NK-92 (cell line): ENCODE data around the gene TXLNG.
"Not testable (repeated sequence)": the region's sequence is repeated elsewhere in the genome, so short reads cannot be mapped to it uniquely, and the experiment has no call there.

Experiments
- DNase-seq: peaks from one replicate; lab custom pipeline; 2025; ENCODE audit not compliant: unreplicated experiment; lab: John Stamatoyannopoulos, UW

TXLNG gene

DNA sequence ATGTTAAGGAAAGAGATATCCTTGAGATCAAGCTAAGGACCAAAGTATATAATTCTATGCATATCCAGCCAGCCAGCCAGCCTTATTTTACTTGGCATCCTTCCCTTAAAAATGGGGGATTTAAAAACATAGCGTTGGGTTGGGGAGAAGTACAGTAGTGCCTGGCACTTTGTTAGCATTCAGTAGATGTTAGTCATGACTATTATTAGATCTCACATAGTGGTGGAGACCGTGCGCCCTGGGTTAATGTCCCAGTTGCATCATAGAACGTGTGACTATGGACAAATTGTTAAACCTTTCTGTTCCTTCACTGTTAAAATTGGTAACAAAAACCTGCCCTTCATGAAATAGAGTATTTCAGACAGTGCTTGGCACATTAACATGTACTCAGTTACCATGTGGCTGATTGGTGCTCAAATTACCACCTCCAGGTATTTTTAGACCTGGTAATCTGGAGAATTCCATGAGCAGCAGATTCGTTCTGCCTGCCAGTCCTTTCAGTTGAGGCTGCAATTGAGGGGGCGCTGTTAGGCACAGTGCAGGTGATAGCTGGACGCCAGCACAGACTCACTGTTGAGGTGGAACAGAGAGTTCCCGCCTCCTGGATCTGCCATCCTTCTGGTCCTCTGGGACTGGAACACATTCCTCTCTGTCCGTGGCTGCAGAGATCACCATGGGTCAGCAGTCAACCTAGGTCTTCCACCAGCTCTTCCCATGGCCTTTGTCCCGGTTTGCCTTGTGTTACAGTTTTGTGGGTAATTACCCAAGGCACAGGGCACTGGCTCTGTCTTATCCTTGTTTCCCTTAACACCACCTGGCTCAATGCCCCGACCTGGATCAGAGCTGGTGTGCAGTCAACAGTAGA is 52.2 kb downstream of the TXLNG start:
- DNase-seq = no peak

DNA sequence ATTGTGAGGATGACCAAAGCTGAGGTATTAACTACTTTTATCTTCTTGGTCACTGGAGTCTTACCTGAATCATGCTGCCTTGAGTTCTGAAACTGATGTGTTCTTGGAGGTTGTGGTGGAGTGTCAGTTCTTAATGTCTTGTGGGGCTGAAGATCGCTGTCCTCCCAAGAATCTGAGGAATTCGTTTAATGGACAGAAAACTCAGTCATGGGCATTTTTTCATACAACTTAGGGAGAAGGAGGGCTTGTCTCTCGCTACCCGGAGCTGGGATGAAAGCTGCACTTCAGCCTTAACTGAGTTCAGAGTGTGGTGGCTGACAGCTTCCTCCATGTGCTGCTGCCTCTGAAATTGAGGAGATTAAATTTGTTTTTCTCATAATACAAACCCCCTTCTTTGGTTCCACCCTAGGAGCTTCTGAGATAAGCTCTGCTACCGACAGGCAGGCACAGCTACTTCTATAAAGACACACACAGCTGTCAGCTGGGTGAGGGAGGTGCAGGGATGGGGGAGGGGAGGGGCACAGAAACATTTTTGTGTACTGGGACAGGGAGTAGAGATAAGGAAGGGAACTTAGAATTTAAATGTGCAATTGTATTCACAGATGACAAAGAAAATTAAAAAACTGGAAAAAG is 53.1 kb downstream of the TXLNG start:
- no peak for DNase-seq

DNA sequence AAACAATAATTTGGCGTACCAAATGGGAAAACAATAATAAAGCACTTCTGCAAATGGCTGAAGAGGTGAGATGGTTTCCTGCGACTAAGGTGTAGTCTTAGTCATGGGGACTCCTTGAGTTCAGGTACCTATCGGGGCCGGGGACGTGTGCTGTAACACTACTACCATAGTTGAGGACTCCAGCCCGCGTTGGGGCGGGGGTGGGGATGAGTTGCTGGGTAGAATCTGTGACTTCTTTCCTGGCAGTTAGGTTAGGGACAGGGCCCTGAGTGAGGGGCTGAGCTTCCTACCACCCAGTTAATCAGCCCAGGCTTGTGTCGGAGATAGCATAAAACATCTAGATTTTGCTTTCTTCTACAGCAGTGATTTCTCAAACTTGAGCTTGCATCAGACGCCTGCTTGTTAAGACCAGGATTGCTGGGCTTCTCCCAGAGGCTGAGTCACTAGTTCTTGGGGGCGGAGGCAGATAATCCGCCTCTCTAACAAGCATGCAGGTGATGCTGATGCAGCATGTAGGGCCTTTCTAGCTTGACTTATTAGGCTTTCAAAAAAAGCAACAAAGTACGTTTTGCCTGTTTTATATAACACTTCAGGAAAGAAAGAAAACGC is 53.7 kb downstream of the TXLNG start:
- DNase-seq = no peak

DNA sequence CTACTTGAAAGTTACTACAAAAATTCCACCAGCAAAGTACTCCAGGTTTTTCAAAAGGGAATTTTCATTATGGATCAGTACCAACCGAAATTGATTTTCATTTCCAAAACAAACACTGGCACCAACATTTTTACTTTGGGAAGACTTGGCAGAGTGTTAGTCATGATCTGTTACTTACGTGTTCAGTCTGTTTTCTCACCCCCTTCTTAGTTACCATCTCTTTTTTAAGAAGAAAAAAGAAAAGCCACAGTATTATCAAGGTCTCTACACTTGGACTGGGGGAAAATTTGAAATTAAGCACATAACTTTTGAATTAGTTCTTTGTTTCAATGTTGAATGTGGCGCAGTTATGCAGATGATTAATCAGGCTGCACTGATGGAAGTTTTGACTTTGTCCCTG is 56.4 kb downstream of the TXLNG start:
- no peak for DNase-seq

DNA sequence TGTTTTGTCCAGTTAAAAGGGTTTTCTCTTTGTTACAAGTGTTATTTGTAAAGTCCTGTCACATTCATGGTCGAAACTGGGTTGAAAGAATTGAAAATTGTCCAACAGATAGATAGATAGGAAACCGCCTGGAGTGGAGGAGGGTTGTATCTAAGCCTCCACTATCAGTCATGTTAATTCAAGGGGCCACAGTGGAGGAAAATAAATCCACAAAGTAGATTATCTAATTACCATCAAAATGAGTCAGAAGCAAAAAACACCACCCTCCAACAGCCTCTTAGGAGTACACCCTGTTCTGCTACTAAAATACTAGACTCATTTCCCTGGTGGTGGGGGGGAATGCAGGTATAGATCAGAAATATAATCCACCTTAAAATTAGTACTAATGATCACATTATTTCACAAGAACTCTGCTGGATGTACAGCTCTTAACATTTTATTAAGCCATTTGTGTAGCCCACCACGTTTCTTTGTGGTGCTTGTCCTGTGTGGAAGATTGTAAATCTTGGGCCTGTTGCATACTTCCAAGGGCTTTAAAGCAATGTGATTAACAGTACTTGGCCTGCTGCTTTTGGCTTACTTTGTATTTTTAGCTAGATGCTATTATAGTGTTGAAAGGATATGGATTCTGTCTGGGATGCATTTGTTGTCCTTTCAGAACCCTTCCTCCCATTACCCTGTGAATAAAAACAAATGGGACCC is 57.1 kb downstream of the TXLNG start:
- no peak for DNase-seq

DNA sequence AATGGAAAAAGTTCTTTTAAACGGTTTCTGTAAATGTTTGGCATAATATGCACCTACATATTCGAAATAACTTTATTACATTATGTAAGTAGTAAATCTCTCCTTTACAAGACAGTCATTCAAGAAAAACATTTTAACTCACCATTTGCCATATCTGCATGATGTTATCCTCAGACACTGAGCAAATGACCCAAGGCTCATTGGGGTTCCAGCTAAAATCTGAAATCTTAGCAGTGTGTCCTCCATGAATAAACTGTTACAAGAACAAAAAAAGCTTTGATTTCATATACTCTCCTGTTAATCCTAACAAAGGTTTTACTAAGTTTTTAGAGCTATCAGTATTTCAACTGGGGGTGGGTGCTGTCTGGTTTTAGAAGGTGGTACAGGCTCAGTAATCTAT is 59.4 kb downstream of the TXLNG start:
- DNase-seq = no peak

DNA sequence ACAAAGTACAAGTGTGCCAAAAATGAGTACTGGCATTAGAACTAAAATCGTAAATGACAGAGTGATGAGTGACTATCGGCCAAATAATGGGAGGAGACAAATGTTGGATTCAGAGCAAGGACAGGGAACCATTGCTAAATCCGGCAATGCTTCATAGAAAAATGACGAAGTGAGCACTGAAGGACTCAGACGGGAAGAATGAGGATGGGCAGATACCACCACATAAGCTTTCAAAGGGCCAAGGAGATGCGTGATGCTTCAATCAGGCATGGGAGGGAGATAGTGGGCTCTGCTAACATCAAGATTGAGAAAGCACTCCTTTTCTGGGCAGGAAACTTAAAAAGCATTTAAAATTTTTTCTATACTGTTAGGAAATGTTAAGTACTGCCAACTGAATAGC is 62.3 kb downstream of the TXLNG start:
- DNase-seq = no peak

DNA sequence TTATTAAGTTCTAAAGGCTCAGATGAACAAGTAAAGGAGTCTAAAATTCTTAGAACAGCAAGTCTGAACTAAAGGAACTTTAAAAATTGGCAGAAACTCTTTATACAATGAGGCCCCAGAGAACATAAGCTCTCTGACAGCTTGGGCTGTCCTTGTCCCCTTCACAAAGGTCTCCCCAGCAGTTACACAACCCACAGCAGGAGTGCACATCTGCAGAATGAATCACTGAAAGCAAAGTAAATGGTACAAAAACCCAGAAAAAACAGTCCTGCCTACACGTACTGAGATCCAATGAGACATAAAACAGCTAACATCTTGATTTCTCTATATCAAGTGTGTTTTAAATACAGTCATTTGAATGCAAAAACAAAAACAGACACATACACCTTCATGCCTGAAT is 65.2 kb downstream of the TXLNG start:
- no peak for DNase-seq

DNA sequence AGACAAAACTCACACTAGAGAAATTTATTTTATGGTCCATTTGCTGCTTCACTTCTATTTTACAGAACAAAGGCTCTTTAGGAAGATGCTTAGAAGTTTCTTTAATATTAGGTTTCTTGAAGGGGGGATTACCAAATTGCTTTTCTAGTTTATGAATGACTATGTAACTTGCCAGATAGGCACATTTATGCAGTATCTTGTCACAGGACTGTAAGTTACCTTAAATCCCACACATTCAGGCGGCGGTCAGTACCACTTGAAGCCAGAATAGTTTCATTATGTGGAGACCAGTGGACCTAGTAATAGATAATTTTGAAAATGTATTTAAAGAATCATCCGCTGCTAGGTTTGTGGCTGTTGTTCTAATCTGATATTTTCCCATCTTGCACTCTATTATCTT is 65.6 kb downstream of the TXLNG start:
- DNase-seq = no peak

DNA sequence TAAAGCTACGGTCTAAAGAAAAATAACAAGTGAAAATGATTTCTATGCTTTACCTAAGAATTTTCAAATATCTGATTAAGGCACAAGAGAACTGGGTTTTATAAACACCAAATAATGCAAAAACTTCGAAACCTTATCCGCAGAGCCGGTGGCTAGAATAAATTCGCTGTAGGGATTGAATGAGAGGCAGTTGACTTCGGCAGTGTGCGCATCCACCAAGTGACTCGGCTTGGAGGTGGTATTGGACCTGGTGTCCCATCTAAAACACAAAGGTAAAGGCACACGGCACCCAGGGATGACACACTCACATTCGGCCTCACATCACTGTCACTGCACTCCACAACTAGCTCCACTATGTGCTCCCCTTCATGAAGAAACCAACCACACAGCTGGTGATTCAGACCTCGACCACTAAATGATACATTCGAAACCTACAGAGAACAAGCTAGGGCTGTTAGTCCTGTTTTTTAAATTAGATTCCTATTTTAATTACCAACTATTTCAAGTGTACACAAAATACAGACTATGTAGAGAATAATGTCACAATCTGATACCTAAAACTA is 66.4 kb downstream of the TXLNG start:
- DNase-seq = no peak

DNA sequence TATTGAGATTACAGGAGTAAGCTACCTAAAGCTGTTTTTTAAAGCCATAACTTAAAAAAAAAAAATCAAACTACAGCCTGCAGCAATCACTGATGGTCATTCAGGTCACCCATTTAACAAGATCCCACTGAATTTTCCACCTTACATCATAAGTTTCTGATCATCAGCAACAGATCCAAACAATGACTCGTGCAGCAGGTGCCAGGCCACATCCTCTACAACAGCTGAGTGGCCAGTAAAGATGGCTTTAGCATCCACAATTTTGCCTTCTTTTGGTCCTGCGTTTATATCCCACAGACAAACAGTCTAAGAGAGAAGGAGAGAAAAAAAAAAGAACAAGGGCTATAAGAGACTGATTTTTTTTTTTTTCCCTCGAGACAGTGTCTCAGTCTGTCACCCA is 67.3 kb downstream of the TXLNG start:
- DNase-seq = no peak

DNA sequence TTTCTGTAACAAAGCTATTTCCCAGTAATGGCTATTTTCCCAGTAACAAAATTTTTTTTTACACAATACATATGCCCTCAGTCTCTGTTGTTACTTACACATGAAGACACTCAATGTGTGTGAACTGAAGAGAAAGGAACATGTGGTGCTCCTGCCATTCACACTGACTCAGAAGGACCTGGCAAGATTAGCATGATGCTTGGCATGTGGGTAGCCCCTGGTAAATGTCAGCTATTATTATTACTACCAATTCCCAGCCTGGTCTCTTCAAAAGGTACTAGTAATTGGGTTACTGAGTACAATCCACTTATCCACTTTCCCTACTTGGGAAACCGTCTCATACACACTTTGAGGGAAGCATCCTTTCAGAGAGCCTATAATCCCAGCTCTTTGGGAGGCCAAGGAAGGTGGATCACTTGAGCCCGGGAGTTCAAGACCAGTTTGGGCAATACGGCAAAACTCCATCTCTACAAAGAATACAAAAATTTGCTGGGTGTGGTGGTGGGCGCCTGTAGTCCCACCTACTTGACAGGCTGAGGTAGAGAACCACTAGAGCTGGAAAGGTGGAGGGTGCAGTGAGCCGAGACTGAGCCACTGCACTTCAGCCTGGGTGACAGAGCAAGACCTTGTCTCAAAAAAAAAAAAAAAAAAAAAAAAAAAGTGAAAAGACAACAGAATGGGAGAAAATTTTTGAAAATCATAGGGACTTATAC is 69.3 kb downstream of the TXLNG start:
- DNase-seq = no peak

DNA sequence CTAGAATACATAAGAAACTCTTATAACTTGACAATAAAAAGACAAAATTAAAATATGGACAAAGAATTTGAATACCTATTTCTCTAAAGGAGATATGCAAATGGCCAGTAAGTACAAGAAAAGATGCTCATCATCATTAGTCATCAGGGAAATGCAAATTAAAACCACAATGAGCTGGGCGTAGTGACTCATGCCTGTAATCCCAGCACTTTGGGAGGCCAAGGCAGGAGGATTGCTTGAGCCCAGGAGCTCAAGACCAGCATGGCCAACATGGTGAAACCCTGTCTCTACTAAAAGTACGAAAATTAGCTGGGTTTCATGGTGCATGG is 69.8 kb downstream of the TXLNG start:
- DNase-seq = not testable (repeated sequence)

DNA sequence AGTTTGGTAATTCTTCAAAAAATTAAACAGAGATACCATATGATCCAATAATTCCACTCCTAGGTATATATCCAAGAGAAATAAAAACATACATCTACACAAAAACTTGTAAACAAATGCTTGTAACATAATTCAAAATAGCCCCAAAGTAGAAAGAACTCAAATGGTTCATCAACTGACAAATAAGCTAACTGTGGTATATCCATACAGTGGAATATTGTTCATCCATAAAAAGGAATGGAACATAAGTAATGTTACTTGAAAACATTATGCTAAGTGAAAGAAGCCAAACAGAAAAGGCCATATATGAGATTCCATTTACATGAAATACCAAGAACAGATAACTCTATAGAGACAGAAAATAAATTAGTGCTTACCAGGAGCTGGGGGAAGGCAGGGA is 70.5 kb downstream of the TXLNG start:
- DNase-seq = no peak

DNA sequence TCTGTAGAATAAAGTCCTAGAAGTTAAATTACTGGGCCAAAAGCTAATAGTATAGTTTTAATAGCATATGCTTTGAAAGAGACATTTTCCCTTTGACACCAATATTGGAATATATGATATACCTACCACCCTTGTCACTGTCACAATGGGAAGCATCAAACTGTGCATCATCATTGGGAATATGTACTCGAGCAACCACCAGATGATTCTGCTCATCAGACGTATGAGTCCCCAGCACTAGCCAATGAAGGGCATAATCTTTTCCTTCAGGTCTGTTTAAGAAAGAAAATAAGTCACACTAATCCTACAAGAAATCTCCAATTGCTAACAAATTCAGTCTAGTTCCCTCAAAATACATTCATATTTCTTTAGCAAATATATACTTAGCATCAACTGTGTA is 76.6 kb downstream of the TXLNG start:
- DNase-seq = no peak

DNA sequence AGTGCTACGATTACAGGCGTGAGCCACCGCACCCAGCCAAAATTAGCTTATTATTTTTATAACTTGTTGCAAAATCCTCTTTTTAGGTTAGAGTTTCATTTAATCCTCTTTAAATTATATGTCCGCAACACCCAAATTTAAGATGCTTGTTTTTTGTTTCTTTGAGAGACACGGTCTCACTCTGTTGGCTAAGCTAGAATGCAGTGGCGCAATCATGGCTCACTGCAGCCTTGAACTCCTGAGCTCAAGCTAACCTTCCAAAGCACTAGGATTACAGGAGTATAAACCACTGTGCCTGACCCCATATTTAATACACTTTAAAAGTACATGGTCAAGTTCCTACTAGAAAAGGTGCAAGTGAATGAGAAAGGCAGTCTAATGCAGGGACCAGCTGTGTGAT is 81.7 kb downstream of the TXLNG start:
- DNase-seq = no peak

DNA sequence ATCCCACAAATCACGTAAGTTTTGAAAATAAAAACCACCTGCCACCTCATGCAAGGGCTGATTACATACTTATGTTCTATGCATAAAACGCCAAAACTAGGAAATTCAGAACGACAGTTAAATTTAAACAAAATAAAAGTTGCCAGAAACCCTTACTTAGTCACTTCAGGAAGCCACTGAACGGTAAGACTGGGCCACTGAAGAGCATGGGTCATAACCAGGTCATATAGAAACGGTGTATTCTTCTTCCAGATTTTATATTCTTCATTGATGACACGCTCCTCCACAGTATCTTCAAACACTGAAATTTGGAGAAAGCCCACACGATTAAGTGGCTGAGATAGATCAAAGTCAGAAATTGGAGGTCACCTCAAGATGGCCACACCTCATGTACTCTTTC is 82.7 kb downstream of the TXLNG start:
- DNase-seq = no peak

DNA sequence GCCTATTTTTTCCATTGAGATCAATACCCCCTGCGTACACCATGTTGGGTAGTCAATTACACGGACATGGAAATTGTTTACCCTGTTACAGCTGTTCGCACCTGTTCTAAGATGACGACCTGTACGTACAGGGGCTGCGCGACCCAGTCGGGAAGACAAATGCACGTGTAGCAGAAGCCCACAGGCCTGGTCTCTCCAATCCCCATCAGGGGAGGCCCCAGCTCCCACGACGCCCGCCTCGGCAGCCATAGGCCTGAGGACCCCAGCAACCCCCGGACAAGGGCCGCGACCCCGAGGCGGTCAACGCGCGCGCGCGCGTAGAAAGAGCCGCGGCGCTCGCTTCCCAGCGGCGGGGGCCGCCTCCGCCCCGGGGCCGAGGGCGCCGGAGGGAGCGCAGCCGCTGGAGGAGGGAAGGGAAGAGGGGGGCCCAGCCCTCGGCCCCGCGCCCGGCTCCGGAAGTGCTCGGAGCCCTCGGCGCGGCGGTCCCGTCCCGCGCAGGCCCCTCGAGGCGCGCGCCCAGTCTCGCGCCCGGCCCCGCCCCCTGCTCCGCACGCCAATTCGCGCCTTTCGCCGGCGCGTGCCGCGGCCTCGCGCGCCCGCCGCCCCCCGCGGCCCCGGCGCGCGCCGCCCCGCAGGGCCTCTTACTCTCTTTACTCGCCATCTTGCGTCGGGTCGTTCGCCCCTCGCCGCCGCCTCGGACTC is 83.3 kb downstream of the TXLNG start:
- DNase-seq = no peak

DNA sequence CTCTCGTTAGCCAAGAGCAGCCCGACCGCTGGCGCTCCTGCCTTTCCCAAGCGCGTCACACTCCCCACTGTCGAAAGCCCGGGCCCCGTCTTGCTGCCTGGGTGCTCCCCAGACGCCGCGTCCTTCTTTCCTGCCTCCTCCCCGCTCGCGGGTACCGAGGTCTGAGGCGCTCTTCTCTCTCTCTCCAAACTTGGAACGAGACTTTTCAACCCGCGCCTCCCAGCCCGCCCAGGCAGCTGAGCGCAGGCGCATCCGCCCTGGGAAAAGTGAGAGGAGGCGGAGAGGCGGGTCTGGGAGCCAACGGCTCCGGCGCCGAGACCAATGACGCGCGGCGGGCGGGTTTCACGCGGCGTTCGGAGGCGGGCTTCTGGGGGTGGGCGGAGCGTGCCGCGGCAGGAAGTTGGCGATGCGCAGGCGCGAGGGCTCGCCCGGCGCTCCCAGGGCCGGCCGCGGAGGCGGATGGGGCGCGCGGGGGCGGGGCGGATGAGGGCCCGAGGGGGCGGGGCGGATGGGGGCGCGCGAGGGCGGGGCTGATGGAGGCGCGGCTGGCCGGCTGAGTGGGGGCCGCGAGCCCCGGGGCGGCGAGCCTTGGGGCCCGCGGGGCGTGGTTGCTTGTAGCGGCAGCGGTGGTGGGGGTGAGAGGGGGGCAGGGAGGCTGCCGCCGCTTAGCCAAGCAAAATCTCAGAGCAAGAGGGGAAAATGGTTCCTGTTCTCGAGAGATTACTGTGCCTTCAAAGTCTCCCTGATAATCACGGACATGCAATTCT is 84.0 kb downstream of the TXLNG start, which contains the start of gene RBBP7:
Gene RBBP7 (minus strand): TSS at position 268 of the 767 bp plus-strand sequence. CDS start 309 bp downstream, outside the sequence.
- peak; percentile 73 for DNase-seq
